DMS79 (cell line): ENCODE data around the gene RPL31.

Experiments
- DNase-seq: peaks from one replicate; lab custom pipeline; 2025; lab: John Stamatoyannopoulos, UW

RPL31 gene

GRCh38 chr2:100975521-100975785 is 26.6 kb upstream of the RPL31 start:
- DNase-seq = no peak

- DNase-seq = no peak
These were observed 26.0 kb upstream of the RPL31 start for GRCh38 chr2:100976061-100976460.

GRCh38 chr2:100976645-100977391 is 25.3 kb upstream of the RPL31 start:
- peak; percentile 9 for DNase-seq

- DNase-seq = no peak
These were observed 24.6 kb upstream of the RPL31 start for GRCh38 chr2:100977511-100977910.

DNA sequence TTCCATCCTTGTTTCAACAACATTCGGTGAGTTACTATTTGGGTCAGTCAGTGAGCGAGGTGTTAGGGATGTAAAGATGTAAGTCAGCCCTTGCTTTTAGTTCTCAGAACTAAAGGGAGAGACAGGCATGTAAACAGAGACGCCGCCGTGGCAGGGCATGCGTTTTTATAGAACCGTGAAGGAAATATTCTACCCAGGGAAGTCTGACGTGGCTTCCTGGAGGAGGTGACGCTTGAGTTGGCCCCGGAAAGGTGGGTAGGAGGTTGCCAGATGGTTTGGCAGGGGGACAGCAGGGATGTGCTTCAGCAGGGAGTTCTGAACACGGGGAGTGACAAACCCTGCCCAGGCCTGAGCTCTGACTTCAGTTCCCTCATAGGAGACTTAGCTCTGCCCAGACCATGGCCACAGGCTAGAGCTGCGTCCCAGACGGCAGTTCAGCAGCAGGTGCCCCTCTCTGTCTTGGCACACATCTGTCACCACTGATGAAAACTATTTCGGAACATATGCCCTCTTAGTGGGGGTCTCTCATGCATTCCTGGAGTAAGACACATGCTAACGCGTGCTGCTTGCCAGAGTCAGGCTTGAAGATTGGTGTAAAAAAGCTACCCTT is 23.4 kb upstream of the RPL31 start:
- no peak for DNase-seq

GRCh38 chr2:100980046-100980445 is 22.0 kb upstream of the RPL31 start:
- DNase-seq = no peak

- no peak for DNase-seq
These were observed 21.1 kb upstream of the RPL31 start for GRCh38 chr2:100981011-100981410.

GRCh38 chr2:100982431-100982861 is 19.6 kb upstream of the RPL31 start:
- no peak for DNase-seq

GRCh38 chr2:100983201-100983600 is 18.9 kb upstream of the RPL31 start:
- no peak for DNase-seq

GRCh38 chr2:100983684-100984310 is 18.3 kb upstream of the RPL31 start:
- DNase-seq = no peak

GRCh38 chr2:100984892-100985307 is 17.2 kb upstream of the RPL31 start:
- peak; percentile 7 for DNase-seq

DNA sequence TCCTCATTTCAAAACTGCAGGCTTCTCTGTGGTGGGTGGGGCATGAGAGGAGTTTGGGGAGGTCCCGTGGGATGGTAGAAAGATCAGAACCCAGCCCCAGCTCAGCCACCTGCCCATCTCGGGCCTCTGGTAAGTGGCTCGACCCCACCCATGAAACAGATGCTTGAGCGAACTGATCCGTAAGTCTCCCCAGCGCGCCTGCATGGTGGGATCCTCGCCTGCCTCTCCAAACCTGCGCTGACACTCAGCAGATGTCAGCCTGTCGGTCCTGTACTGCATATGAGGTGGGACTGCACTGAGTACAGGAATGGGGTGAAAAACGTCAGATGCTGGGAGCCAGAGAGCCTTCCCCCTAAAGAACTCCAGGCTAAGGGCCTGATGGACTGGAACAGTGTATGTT is 15.9 kb upstream of the RPL31 start:
- no peak for DNase-seq

- no peak for DNase-seq
These were observed 14.6 kb upstream of the RPL31 start for GRCh38 chr2:100987536-100987935.

- DNase-seq = no peak
These were observed 14.1 kb upstream of the RPL31 start for GRCh38 chr2:100987974-100988373.

GRCh38 chr2:100988630-100989417 is 13.3 kb upstream of the RPL31 start:
- no peak for DNase-seq

DNA sequence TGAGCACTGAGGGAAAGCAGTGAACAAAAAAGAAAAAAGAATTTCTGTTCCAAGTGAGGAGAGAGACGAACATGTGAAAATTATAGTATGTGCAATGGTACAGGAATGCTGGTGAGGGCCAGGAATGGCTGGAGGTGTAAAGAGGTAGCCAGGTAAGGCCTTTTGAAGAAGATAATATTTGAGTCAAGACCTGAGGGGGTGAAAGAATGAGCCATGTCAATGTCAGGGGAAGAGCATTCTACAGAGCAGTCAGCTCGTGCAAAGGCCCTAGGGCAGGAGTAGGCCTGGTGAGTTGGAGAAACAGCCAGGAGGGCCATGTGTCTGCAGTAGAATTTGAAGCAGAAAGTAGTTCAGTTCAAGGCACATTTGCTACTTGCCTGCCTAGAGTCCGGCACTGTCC is 12.4 kb upstream of the RPL31 start:
- no peak for DNase-seq

GRCh38 chr2:100990166-100990565 is 11.9 kb upstream of the RPL31 start:
- DNase-seq = no peak

DNA sequence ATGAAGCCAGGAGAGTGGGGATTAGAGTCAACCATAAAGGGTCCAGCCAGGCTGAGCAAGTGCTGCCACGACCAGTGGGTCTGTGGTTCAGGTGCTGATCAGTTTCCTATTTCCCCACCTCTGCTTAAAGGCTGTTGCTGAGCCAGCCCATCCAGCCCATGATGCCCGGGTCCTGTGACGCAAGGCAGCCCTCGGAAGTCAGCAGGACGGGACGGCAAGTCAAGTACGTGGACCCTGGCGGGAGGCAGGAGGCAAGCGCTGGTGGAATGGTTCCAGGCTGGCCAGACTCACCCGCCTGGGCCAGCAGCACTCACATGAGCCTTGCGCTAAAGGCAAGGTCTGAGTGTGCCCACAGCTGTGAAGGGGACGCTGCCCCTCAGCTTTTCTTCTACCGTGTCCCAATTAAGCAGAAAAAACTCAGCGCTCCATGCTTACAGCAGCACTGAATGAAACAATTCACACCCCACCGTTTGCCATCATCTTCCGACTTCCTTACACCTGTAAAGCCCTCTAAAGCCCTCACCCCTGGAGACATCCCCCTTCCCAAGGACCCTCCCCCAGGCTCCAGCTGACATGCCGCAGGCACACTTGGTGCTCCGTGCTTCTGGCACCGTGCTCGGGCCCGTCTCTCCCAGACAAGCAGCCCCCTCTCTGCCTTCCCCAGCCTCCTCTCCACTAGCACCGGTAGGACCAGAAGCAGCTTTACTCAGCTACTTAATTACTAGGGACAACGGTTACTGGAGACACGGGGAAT is 11.3 kb upstream of the RPL31 start:
- no peak for DNase-seq

DNA sequence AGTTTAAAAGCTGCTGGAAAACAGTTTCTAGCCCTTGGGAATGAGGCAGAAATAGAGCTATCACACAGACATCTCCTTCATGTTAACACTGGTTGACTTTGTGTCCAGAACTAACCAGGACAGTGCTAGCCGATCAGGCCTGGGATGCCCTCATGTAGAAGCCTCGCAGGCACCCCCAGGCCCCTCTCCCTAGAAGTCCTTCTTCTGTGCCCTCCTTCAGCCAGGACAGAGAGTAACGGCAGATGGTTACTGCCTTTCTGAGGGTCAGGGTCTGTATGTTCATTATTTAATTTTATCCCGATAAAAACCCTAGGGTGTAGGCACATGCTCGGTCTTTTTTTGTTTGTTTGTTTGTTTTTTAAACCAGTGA is 10.7 kb upstream of the RPL31 start:
- no peak for DNase-seq

DNA sequence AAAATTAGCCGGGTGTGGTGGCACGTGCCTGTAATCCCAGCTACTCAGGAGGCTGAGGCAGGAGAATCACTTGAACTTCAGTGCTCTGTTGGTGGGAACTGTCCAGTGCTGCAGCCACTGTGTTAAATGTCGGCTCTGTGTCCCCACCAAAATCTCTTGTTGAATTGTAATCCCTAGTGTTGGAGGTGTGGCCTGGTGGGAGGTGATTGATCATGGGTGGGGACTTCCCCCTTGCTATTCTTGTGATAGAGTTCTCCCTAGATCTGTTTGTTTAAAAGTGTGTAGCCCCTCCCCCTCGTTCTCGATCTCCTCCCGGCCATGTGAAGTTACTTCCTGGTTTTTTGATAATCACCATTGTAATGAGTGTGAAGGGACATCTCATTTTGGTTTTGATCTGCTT is 9.8 kb upstream of the RPL31 start:
- DNase-seq = no peak

GRCh38 chr2:100993294-100993693 is 8.8 kb upstream of the RPL31 start:
- no peak for DNase-seq
